IPS-18c (cell line): ENCODE data around the gene MICALL1.

Source experiments
- H3K4me3 ChIP-seq: 2 replicates; pipeline ENCODE4 v1.7.0; 2013; ENCODE audit warnings: low read depth, mild to moderate bottlenecking, low read length, moderate library complexity; ENCODE audit not compliant: insufficient read depth
- H3K9me3 ChIP-seq: one replicate; pipeline ENCODE4 v1.6.1; 2013; ENCODE audit warnings: mild to moderate bottlenecking, low read length, moderate library complexity; ENCODE audit not compliant: control insufficient read depth, insufficient read depth

Gene MICALL1

DNA sequence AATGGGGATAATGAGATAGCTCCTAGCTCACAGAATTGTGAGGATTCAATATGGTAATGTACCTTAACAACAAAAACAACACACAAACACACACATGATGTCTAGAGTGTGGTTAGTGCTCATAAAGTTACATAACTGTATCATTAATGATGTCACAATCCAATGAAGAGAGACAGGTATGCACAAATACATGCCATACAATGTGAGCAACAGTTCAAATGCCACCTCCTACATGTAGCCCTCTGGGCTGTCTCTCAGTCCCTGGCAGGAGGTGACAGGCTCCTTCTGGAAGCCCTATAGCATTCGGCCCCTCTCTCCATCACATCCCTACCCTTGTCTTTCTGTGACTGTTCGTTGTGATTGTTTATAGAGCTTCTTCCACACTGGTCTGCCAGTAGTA is 8.3 kb upstream of the MICALL1 start:
- Histone ChIP-seq H3K4me3 (no peak overlapping the region), H3K9me3 (peaks cover 2% of the 10 kb centered on the region)

DNA sequence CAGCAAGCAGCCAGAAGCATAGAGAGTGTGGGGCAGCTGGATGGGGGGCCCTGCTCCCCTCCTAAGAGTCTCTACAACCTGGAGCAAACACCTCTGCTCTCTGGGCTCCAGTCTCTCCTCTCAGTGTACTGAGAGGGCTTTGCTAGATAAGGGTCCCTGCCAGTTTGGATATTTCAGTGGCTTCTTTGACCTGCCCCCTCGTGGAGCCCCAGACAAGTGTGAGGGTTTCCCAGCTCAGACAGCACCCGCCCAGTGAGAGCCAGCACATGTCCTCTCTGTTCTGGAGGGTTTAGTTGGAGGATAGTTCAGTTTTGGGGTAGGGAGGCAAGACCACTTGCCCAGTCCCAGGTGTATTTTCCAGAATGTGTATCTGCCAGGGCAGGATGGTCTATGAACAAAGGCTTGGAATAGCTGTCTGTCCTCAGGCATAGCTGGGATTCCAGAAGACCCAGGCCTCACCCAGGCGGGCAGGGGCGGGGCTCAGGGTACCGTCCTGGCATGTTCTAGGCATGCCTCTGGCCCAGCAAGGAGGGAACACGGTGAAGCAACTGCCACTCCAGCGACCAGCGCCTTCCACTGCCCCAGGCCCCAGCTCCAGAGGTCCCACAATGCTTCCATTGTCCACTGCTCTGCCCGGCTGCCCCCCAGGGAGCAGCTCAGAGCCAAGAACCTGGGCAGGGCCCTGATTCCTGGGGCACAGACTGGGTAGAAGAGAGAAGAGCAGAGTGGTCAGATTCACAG is 7.5 kb upstream of the MICALL1 start:
- no peak overlapping the region; the same call in 1 of the 2 replicates for H3K4me3 ChIP-seq
- H3K9me3 ChIP-seq, result peaks cover 2% of the 10 kb centered on the region

- 0 out of 2 replicates have a peak overlapping the region, but pooled peaks have one; percentile 66 for H3K4me3 ChIP-seq
- H3K9me3 ChIP-seq, result peaks cover 2% of the 10 kb centered on the region
Measured at GRCh38 chr22:37904572-37905533, 1.2 kb upstream of the MICALL1 start.

DNA sequence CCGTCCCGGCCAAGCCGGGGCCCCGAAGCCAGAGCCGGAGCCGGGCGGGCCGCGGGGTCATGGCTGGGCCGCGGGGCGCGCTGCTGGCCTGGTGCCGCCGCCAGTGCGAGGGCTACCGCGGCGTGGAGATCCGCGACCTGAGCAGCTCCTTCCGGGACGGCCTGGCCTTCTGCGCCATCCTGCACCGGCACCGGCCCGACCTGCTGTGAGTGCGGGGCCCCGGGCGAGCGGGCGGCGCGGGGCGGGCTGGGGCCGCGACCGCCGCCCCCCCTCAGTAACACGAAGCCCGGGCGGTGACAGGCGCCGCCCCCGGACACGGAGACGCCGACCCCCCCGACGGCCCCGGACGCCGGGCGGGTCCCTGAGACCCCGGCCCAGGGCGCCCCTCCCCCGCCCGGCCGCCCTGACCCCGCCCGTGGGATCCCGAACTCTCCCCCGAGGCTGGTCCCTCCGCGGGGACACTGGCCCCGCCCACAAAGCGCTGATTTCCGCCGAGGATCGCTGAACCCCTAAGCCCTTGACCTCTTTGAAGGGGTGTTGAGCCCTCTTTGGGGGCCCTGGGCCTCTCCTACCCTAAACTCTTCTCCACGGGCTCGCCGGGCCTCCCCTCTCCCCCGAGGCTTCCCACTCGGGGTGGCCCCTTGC is 389 bp downstream of the MICALL1 start:
- Histone ChIP-seq H3K9me3 (peaks cover 2% of the 10 kb centered on the region), H3K4me3 (peak overlapping the region; percentile 68)

GRCh38 chr22:37907036-37907954 is 1.2 kb downstream of the MICALL1 start:
- no peaks in the 10 kb centered on the region for H3K9me3 ChIP-seq
- H3K4me3 ChIP-seq, result peak overlapping the region; percentile 68

DNA sequence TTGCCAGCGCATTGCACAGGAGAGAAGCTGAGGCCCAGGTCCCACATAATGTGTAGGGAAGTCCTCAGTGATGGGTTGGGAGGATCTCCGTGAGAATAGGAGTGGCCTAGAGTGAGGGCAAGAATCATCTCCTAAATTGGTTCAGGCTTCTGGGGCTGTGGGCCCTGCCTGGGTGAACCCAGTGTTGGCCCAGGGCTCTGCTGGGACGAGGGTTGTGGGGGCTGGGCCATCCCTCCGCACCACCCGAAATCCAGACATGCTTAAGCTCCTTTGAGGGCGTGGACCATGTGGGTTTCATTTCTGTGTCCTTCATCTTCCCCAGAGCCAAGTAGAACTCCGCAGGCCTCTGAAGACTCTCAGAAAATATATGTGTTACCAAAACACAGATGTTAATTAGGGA is 3.7 kb downstream of the MICALL1 start:
- Histone ChIP-seq H3K9me3 (no peaks in the 10 kb centered on the region), H3K4me3 (no peak overlapping the region)

DNA sequence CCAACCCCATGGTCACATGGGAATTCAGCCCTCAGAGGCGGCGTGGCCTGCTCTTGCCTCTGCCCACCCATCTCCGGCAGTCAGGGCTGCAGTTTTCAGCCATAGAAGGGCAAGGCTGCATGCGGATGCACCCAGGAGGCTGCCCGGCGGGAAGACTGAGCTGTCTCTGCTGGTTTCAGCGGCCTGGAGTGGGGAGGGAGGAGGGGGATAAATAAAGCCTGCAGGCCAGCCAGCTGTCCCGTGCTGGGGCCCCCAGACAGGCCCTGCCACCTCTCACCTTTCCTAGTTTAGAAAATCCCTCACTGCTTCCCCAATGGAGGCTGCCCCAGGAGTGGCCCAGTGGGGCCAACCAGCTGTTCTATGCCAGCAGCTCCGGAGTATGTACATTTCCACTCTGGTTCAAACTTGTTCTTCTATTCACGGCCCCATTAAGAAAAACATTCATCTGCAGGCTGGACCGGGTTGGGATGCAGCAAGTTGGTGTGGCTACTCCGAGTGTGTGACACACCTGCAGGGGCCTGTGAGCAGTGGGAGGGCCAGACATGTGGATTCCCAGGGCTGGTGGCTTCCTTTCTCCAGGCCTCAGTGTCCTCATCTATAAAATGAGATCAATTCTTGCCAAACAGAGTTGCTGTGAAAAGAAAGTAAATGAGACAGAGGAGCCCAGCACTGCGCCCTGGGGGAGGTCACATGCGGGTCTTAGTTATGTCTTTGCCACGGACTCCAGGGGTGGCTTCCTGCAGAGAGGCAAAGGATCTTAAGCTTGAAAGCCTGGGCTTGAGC is 5.0 kb downstream of the MICALL1 start:
- Histone ChIP-seq H3K4me3 (peak overlapping the region; percentile 24), H3K9me3 (no peaks in the 10 kb centered on the region)

DNA sequence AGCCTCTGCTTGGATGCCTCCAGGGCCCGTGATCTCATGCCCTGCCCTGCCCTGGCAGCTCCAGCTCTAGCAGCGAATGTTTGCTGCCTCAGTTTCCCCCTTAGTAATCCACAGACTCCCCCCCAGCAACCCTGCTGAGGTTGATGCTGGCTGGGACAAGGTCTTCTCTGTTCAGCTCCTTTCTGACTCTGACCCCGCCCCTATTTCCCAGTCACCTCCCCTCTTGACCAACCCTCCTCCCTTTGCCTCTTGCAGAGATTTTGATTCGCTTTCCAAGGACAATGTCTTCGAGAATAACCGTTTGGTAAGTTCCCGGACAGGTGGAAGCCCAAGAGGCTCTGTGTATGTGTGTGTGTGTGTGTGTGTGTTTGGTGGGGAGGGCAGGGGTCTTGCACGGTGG is 5.6 kb downstream of the MICALL1 start:
- Histone ChIP-seq H3K4me3 (no peak overlapping the region), H3K9me3 (no peaks in the 10 kb centered on the region)

GRCh38 chr22:37912171-37912570 is 6.1 kb downstream of the MICALL1 start:
- Histone ChIP-seq H3K9me3 (no peaks in the 10 kb centered on the region), H3K4me3 (no peak overlapping the region)

GRCh38 chr22:37913233-37913721 is 7.2 kb downstream of the MICALL1 start:
- H3K4me3 ChIP-seq, result no peak overlapping the region
- no peaks in the 10 kb centered on the region for H3K9me3 ChIP-seq

DNA sequence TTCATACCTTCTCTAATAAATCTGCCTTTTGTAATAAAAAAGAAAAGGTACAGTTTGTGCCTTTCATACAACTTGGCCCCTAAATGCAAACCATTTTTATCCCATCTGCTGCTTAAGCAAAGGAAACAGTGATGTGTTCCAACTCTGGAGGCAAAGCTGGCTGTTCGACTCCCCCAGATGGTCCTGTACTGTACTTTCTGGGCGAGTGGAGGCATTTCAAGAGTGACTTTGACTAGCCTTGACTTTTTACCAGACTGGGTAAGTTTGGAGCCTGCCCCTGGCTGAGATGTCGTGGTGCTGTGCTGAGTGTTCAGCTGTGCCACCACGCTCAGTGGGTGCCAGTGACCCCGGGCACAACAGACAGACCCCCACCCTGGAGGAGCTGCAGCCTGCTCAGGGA is 10.2 kb downstream of the MICALL1 start:
- no peaks in the 10 kb centered on the region for H3K9me3 ChIP-seq
- no peak overlapping the region for H3K4me3 ChIP-seq

DNA sequence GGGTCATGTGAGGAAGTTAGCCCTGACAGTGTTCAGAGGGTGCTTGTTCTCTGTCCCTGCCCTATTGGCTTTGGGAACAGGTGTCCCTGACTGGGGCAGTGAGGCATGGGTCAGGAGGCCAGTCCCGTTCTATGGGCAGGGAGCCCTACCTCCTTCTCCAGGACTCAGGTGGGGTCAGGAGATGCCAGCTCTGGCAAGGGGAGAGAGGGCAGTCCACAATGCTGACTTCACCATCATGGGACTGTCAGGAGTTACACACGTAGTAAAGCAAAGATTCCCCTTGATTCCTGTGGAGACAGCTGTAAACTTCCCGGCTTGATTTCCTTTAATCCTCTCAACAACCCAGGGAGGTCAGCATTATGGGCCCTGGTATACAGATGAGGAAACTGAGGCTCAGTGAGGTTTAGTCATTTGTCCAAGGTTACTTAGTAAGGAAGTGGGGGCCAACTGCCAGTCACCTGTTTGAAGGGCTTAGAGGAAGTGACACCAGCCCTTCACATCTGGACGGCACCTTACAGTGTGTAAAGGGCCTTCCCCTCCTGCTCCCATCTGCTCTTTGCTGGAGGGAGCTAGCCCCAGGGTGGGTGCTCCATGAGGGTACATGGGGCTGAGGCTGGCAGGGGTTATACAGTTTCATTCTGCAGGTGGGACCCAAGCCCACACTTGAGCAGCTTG is 11.9 kb downstream of the MICALL1 start:
- no peaks in the 10 kb centered on the region for H3K9me3 ChIP-seq
- no peak overlapping the region for H3K4me3 ChIP-seq

- no peak overlapping the region for H3K4me3 ChIP-seq
- no peaks in the 10 kb centered on the region for H3K9me3 ChIP-seq
Measured at GRCh38 chr22:37918580-37919270, 12.6 kb downstream of the MICALL1 start.

DNA sequence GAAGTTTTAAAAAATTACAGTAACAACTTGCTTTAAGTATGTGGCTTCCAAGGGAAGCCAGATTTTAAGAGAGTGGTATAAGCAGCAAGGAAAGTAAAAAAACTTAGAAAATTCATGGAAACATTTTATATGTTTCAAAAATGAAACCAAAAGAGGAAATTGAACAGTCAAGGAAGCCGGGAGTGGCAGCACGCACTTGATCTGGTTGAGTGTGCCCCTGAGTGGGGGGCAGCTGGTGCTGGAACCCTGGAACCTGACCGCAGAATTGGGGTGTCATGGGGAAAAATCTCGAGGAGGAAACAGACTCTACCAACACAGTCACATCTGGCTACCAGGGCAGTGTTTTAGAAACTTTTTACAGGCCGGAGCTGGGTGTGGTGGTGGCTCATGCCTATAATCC is 14.0 kb downstream of the MICALL1 start:
- no peak overlapping the region for H3K4me3 ChIP-seq
- H3K9me3 ChIP-seq, result no peaks in the 10 kb centered on the region

GRCh38 chr22:37922191-37922590 is 16.1 kb downstream of the MICALL1 start:
- Histone ChIP-seq H3K9me3 (no peaks in the 10 kb centered on the region), H3K4me3 (no peak overlapping the region)
